HCT116 (cell line): ENCODE measurements around the gene BAHD1. TPM values are rescaled to one million over a fixed set of nuclear protein-coding genes. Genes with fewer than 3 reads are reported as not detected.

Experiments used
- ATAC-seq: fragments of 200-7000 bp; cut with Tn5 transposase; 2 replicates; pipeline ENCODE4 v1.9.1; 2020; ENCODE audit warnings: mild to moderate bottlenecking, moderate library complexity
- BruUV-seq: library from RNA; stranded (reverse); fragments of 400-500 nt; replicated peaks from 2 replicates; lab custom pipeline; 2021; lab: Mats Ljungman, UMichigan
- CTCF ChIA-PET: fragments of 300-600 bp; sonication (Branson Sonifier 250); formaldehyde crosslinking; loops from one replicate; lab custom pipeline; 2021; ENCODE audit warnings: antibody characterized with exemption; lab: Charles Lee
- POLR2A ChIA-PET: fragments of 300-600, 350-600 bp; sonication (Branson Sonifier 250); formaldehyde crosslinking; loops from one replicate; lab custom pipeline; 2021; ENCODE audit warnings: antibody characterized with exemption; lab: Charles Lee
- RAD21 ChIA-PET, 2 experiments: fragments of 300-600 bp; sonication (Branson Sonifier 250); formaldehyde crosslinking; loops; one replicate each; lab custom pipeline; 2023; ENCODE audit warnings: low total read pairs in 2 of 2; ENCODE audit not compliant: uncharacterized antibody in 2 of 2, unreplicated experiment in 2 of 2, low non-redundant PET in 1 of 2; lab: Charles Lee
- DNase-seq: peaks from one replicate; pipeline ENCODE4 v3.0.0-alpha.2; 2010; ENCODE audit warnings: low read depth, low spot score
- H2AFZ ChIP-seq: fragments of 200-600 bp; shearing (Covaris generic), sonication (generic); 2 replicates; pipeline ENCODE4 v1.6.1; 2017; ENCODE audit warnings: low read depth, mixed run types, mixed read lengths, antibody characterized with exemption, low read length; ENCODE audit not compliant: poor library complexity, severe bottlenecking
- H3K27ac ChIP-seq: 2 replicates; pipeline ENCODE4 v1.5.1; 2012; ENCODE audit warnings: low read depth, low read length
- H3K27me3 ChIP-seq: fragments of 200-600 bp; sonication (generic); 2 replicates; pipeline ENCODE4 v1.6.1; 2016; ENCODE audit warnings: mixed run types, low read length, mixed read lengths; ENCODE audit not compliant: insufficient read depth
- H3K36me3 ChIP-seq, 2 experiments: fragments of 200-500 bp in 1 of 2; fragments of 200-600 bp in 1 of 2; sonication (Bioruptor generic) in 1 of 2; sonication (generic) in 1 of 2; 2 replicates each; pipeline versions ENCODE4 v1.5.1 to v1.6.1; 2014 to 2016; ENCODE audit warnings: low read length in 2 of 2, inconsistent platforms in 1 of 2, mixed read lengths in 1 of 2, mixed run types in 1 of 2; ENCODE audit not compliant: insufficient read depth in 2 of 2, control insufficient read depth in 1 of 2
- H3K4me1 ChIP-seq, 2 experiments: fragments of 200-600 bp in 1 of 2; sonication (generic) in 1 of 2; 2 replicates each; pipeline versions ENCODE4 v1.5.1 to v1.6.1; 2012 to 2017; ENCODE audit warnings: low read length in 2 of 2, inconsistent platforms in 1 of 2, mild to moderate bottlenecking in 1 of 2, mixed read lengths in 1 of 2, mixed run types in 1 of 2, moderate library complexity in 1 of 2; ENCODE audit not compliant: insufficient read depth in 2 of 2, control insufficient read depth in 1 of 2
- H3K4me2 ChIP-seq: fragments of 200-600 bp; sonication (generic); 2 replicates; pipeline ENCODE4 v1.6.1; 2017; ENCODE audit warnings: mixed run types, low read length, mixed read lengths
- H3K4me3 ChIP-seq, 2 experiments: fragments of 200-600 bp in 1 of 2; sonication (generic) in 1 of 2; replicated peaks in 1 of 2; 2 replicates each; pipeline ENCODE4 v1.5.1; 2011 to 2016; ENCODE audit warnings: low read length in 2 of 2, control low read depth in 1 of 2, low read depth in 1 of 2, mild to moderate bottlenecking in 1 of 2, mixed read lengths in 1 of 2, mixed run types in 1 of 2
- H3K79me2 ChIP-seq: fragments of 200-600 bp; sonication (generic); 2 replicates; pipeline ENCODE4 v1.6.1; 2017; ENCODE audit warnings: mild to moderate bottlenecking, mixed run types, low read length, moderate library complexity, mixed read lengths; ENCODE audit not compliant: insufficient read depth
- H3K9ac ChIP-seq: fragments of 200-600 bp; sonication (generic); 2 replicates; pipeline ENCODE4 v1.6.1; 2016; ENCODE audit warnings: low read length, mixed read lengths
- H3K9me2 ChIP-seq: fragments of 200-600 bp; sonication (generic), shearing (Covaris generic); 2 replicates; pipeline ENCODE4 v1.6.1; 2017; ENCODE audit warnings: mixed run types, mild to moderate bottlenecking, moderate library complexity; ENCODE audit not compliant: insufficient read depth
- H3K9me3 ChIP-seq, 2 experiments: fragments of 200-500 bp in 1 of 2; fragments of 200-600 bp in 1 of 2; sonication (Bioruptor generic) in 1 of 2; sonication (generic) in 1 of 2; 2 replicates each; pipeline ENCODE4 v1.6.1; 2014 to 2017; ENCODE audit warnings: low read length in 2 of 2, mixed read lengths in 2 of 2, inconsistent platforms in 1 of 2, low read depth in 1 of 2, mild to moderate bottlenecking in 1 of 2, mixed run types in 1 of 2, moderate library complexity in 1 of 2; ENCODE audit not compliant: control insufficient read depth in 1 of 2, insufficient read depth in 1 of 2
- H4K20me1 ChIP-seq: fragments of 200-600 bp; sonication (generic), shearing (Covaris generic); 2 replicates; pipeline ENCODE4 v1.6.1; 2017; ENCODE audit warnings: mixed run types, mild to moderate bottlenecking, moderate library complexity; ENCODE audit not compliant: insufficient read depth
- CEBPB ChIP-seq: IDR thresholded peaks from 2 replicates; pipeline ENCODE4 v1.6.1; 2012; ENCODE audit warnings: low read depth
- EGR1 ChIP-seq: IDR thresholded peaks from 2 replicates; pipeline ENCODE4 v1.6.1; 2012; ENCODE audit warnings: low read depth
- TCF7L2 ChIP-seq: IDR thresholded peaks from 2 replicates; pipeline ENCODE4 v1.7.0; 2011; ENCODE audit warnings: borderline replicate concordance, inconsistent platforms; ENCODE audit not compliant: insufficient read depth, insufficient read length; ENCODE audit errors: extremely low read depth
- YY1 ChIP-seq: IDR thresholded peaks from 2 replicates; pipeline ENCODE4 v1.6.1; 2011; ENCODE audit warnings: low read length, low read depth, moderate library complexity, mild to moderate bottlenecking; ENCODE audit not compliant: insufficient replicate concordance; ENCODE audit errors: extremely low read depth
- ZBTB33 ChIP-seq: IDR thresholded peaks from 2 replicates; pipeline ENCODE4 v1.6.1; 2011; ENCODE audit warnings: mild to moderate bottlenecking, low read length, moderate library complexity; ENCODE audit not compliant: insufficient replicate concordance; ENCODE audit errors: extremely low read depth
- intact Hi-C: fragments of 100-400 bp; cut with micrococcal nuclease; formaldehyde crosslinking; loops from 2 replicates; pipeline ENCODE4 v1.10.0; 2022
- total RNA-seq: library from RNA; stranded (reverse); gene quantifications from one replicate; pipeline ENCODE4 v1.2.1, GENCODE V29; 2021; ENCODE audit not compliant: unreplicated experiment
- TF ChIP-seq, protein P1 (sequence below), 3 experiments: fragments of 200-600 bp in 1 of 3; sonication (generic) in 1 of 3; IDR thresholded peaks in 2 of 3; conservative IDR thresholded peaks in 1 of 3; 2 replicates each; pipeline ENCODE4 v1.5.1; 2012 to 2017; ENCODE audit warnings: low read depth in 2 of 3, low read length in 2 of 3, antibody characterized with exemption in 1 of 3, borderline replicate concordance in 1 of 3, control low read depth in 1 of 3, mild to moderate bottlenecking in 1 of 3, mixed read lengths in 1 of 3, mixed run types in 1 of 3, moderate library complexity in 1 of 3; ENCODE audit not compliant: insufficient read depth in 1 of 3
- TF ChIP-seq, protein P2 (sequence below): IDR thresholded peaks from 2 replicates; pipeline ENCODE4 v1.6.1; 2012; ENCODE audit warnings: low read depth

BAHD1 gene
- total RNA-seq, 1 experiment from 2014 or later, result 25.0 TPM

DNA sequence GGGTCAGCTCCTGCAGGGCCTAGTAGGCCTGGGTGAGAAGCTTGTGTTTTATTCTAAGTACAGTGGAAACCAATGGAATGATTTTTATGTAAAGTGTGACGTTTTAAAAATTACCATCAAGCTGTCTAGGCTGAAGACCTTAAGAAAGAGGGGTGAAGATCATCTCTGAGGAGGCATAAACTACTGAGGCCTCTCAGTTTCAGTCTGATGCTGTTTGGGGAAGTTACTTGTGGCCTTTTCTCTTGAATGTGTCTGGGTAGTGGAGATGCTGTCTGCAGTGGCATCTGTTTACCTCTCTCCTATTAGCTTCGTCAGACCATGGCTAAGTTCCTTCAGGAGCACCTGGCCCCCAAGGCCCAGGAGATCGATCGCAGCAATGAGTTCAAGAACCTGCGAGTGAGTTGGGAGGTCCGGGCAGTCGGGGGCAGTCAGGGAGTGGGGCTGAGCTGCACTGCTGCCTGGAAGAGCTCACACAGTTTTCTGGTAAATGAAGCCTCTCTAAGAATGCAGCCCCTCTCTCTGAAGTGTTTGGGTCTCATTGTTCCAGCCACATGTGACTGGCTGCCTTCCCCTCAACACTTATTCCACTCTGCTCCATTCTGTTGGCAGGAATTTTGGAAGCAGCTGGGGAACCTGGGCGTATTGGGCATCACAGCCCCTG is 33.3 kb upstream of the BAHD1 start:
- ATAC-seq, result no peak
- H3K27ac ChIP-seq, result no peak overlapping the region
- no peak overlapping the region for H2AFZ ChIP-seq
- H3K4me3 ChIP-seq, result no peak overlapping the region; a peak in 1 of 4 replicates
- H3K9me2 ChIP-seq, result no peaks in the 10 kb centered on the region
- POLR2A ChIA-PET, result interaction anchor here (1.0 kb wide), 1 partner anchor 13 kb away, joined by 3 read pairs; no protein-coding TSS in a partner anchor
- H3K27me3 ChIP-seq, result no peaks in the 10 kb centered on the region
- no peak for DNase-seq
- no peak overlapping the region for H3K9ac ChIP-seq
- H3K9me3 ChIP-seq, result no peaks in the 10 kb centered on the region
- H3K36me3 ChIP-seq, result peaks cover 27 to 33% of the 10 kb centered on the region in 2 experiments; a peak in 3 of 4 replicates
- TF ChIP-seq ZBTB33, result no peak
- TF ChIP-seq EGR1, result no peak
- no peak for TF ChIP-seq CEBPB
- no peak for TF ChIP-seq TCF7L2
- H3K4me2 ChIP-seq, result peak overlapping the region; percentile 83; the same call in 1 of the 2 replicates
- no TSS peak for BruUV-seq
- H3K4me1 ChIP-seq, result peaks cover 4 to 16% of the 10 kb centered on the region in 2 experiments; a peak in 3 of 4 replicates
- peaks cover 27% of the 10 kb centered on the region for H3K79me2 ChIP-seq
- RAD21 ChIA-PET, result no interaction called here
- CTCF ChIA-PET, result interaction anchor here (1.0 kb wide), 1 partner anchor 63 kb away, joined by 3 read pairs; no protein-coding TSS in a partner anchor
- intact Hi-C loops, result no loop called here
- no peaks in the 10 kb centered on the region for H4K20me1 ChIP-seq

GRCh38 chr15:40409366-40409765 is 31.4 kb upstream of the BAHD1 start:
- Histone ChIP-seq H3K4me1 (peaks cover 4 to 16% of the 10 kb centered on the region in 2 experiments; a peak in 3 of 4 replicates), H4K20me1 (no peaks in the 10 kb centered on the region), H3K36me3 (peaks cover 33 to 37% of the 10 kb centered on the region in 2 experiments), H2AFZ (no peak overlapping the region), H3K79me2 (peaks cover 27% of the 10 kb centered on the region), H3K27ac (no peak overlapping the region), H3K27me3 (no peaks in the 10 kb centered on the region), H3K9ac (no peak overlapping the region), H3K9me2 (no peaks in the 10 kb centered on the region), H3K4me3 (no peak overlapping the region), H3K4me2 (no peak overlapping the region), H3K9me3 (no peaks in the 10 kb centered on the region)
- POLR2A ChIA-PET, result no interaction called here
- RAD21 ChIA-PET, result no interaction called here
- intact Hi-C loops, result no loop called here
- no peak for ATAC-seq
- no TSS peak for BruUV-seq
- no peak for DNase-seq
- CTCF ChIA-PET, result no interaction called here
- no peak for TF ChIP-seq YY1
- TF ChIP-seq, protein P1, sequence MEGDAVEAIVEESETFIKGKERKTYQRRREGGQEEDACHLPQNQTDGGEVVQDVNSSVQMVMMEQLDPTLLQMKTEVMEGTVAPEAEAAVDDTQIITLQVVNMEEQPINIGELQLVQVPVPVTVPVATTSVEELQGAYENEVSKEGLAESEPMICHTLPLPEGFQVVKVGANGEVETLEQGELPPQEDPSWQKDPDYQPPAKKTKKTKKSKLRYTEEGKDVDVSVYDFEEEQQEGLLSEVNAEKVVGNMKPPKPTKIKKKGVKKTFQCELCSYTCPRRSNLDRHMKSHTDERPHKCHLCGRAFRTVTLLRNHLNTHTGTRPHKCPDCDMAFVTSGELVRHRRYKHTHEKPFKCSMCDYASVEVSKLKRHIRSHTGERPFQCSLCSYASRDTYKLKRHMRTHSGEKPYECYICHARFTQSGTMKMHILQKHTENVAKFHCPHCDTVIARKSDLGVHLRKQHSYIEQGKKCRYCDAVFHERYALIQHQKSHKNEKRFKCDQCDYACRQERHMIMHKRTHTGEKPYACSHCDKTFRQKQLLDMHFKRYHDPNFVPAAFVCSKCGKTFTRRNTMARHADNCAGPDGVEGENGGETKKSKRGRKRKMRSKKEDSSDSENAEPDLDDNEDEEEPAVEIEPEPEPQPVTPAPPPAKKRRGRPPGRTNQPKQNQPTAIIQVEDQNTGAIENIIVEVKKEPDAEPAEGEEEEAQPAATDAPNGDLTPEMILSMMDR (IDR thresholded peaks at IDR 0.05 in 2 of 3, conservative IDR thresholded peaks at IDR 0.05 in 1 of 3; ENCODE audit: borderline replicate concordance in 1 of 3, insufficient read depth in 1 of 3, low read depth in 2 of 3, low read length in 2 of 3), result no peak
- TF ChIP-seq, protein P2, sequence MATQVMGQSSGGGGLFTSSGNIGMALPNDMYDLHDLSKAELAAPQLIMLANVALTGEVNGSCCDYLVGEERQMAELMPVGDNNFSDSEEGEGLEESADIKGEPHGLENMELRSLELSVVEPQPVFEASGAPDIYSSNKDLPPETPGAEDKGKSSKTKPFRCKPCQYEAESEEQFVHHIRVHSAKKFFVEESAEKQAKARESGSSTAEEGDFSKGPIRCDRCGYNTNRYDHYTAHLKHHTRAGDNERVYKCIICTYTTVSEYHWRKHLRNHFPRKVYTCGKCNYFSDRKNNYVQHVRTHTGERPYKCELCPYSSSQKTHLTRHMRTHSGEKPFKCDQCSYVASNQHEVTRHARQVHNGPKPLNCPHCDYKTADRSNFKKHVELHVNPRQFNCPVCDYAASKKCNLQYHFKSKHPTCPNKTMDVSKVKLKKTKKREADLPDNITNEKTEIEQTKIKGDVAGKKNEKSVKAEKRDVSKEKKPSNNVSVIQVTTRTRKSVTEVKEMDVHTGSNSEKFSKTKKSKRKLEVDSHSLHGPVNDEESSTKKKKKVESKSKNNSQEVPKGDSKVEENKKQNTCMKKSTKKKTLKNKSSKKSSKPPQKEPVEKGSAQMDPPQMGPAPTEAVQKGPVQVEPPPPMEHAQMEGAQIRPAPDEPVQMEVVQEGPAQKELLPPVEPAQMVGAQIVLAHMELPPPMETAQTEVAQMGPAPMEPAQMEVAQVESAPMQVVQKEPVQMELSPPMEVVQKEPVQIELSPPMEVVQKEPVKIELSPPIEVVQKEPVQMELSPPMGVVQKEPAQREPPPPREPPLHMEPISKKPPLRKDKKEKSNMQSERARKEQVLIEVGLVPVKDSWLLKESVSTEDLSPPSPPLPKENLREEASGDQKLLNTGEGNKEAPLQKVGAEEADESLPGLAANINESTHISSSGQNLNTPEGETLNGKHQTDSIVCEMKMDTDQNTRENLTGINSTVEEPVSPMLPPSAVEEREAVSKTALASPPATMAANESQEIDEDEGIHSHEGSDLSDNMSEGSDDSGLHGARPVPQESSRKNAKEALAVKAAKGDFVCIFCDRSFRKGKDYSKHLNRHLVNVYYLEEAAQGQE, result no peak
